GM18909 (cell line): ENCODE measurements around the gene SNAPC4.
"Not testable (repeated sequence)": the region's sequence is repeated elsewhere in the genome, so short reads cannot be mapped to it uniquely, and the experiment has no call there.

Experiments used
- ATAC-seq: cut with Tn5 transposase; IDR thresholded peaks from one replicate; pipeline ENCODE4 v1.9.1; 2021; ENCODE audit warnings: mild to moderate bottlenecking; ENCODE audit not compliant: unreplicated experiment, poor library complexity

SNAPC4 gene

GRCh38 chr9:136412962-136413361, 13.0 kb upstream of the SNAPC4 start:
- ATAC-seq = no peak

DNA sequence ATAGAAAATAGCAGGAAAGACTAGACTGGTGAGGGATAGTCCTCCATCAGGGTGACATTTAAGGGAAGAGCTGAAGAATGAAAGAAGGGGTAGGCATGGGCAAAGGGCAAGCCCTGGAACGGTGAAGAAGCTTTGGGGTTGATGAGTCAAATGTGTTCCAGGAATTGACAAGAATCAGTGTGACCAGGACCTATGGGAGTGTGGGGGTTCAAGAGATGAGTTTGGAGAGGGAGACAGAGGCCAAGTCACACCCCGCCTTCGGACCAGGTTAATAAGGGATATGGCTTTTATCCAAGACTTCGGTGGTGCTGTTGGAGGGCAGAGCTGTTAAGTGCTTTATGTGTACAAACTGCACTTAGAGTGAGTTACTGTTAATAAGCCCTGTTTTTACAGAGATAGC, 11.4 kb upstream of the SNAPC4 start:
- ATAC-seq = no peak

- peak; percentile 79 for ATAC-seq
Observed at GRCh38 chr9:136410500-136411287, 10.7 kb upstream of the SNAPC4 start, which contains the start of the genes ENTR1 and PMPCA. Gene ENTR1, minus strand, starts transcription at chr9:136410614. Its CDS starts 217 bp downstream, at chr9:136410397. Gene PMPCA, plus strand, starts transcription at chr9:136410658. Its CDS starts 11 bp downstream, at chr9:136410669.

DNA sequence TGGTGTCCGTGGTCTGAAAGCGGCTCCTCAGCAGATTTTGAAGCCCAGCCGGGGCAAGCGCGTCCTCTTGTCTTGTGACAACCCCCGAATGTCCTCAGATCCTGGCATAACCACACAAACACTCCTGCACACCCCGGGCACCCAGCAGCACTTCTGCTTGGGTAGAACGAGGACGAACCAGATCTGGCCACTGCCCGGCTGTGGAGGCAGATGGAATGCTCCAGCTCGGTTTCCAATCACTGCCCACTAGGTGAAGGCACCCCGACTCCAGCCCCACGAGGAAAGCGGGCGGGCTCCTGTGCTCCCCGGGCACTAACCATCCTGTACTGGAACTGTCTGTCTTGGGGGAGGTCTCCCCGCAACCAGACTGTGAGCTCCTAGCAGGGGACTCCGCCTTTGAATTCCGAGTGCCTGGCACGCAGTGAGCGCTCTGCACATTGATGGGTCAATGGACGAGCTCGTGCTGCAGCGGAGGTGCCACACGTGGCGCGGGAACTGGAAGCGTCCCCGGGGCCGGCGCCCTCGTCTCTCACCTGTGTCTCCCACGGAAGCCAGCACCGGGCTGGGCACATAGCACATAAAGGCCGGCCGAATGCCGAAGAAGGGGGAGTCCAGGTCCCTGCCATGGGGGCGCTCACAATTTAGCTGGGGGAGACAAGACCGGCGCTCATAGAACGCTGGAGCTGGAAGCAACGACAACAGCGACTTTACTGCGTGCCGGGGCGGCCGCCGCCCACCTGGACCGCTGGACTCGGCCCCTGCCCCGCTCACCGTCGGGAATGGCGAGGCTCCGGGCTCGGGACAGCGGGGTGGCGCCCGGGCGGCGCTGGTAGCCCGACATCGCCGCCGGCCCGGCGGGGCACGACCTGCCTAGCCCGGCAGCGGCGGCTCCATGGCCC, 9.8 kb upstream of the SNAPC4 start:
- peak; percentile 25 for ATAC-seq

- no peak for ATAC-seq
Observed at GRCh38 chr9:136407911-136408310, 7.9 kb upstream of the SNAPC4 start.

DNA sequence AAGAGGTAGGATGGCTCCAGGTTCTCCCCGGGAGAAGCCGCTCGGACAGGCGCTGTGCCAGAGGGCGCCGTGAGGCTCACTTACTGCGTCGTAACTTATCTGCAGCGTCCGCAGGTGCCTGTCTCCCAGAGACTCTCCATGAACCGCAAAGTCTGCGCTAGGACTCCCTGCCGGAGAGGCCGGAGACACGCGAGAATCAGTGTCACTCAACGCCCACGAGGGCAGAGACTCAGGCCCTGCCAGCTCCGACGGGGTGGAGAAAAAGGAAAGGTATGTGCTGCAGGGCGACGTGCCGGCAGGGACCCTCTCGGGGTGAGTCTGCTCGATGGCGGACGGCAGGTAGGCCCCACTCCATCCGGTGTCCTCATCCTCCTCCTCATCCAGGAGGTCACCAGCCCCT, 7.1 kb upstream of the SNAPC4 start:
- ATAC-seq = not testable (repeated sequence)

GRCh38 chr9:136405904-136406303, 5.9 kb upstream of the SNAPC4 start:
- ATAC-seq = not testable (repeated sequence)

DNA sequence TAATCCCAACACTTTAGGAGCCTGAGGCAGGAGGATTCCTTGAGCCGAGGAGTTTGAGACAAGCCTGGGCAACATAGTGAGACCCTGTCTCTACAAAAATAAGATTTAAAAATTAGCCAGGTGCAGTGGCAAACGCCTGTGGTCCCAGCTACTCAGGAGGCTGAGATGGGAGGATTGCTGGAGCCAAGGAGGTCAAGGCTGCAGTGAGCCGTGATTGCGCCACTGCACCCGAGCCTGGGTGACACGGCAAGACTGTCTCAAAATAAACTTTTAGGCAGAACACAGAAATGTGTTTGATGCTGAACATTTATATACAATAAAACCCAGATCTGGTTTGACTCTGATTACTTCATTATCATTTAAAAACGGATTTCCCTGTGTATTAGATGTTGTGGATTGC, 5.5 kb upstream of the SNAPC4 start:
- ATAC-seq = no peak

DNA sequence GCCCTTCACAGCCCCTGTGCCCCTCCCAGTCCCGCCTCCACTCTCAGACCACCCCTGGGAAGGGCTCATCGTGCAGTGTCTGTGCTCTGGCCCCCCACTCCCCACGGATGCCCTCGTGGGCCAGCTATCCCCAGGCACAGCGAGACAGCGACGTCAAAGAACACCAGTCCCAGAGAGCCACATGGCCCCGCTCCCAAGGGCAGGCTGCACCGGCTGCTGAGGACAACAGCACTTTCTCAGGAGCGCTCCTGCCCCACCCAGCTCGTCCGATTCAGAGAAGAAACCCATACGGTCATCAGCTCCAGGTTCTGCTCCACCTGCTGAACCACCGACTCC, 4.8 kb upstream of the SNAPC4 start:
- ATAC-seq = no peak

GRCh38 chr9:136403915-136404800, 4.2 kb upstream of the SNAPC4 start:
- ATAC-seq = no peak

- no peak for ATAC-seq
Observed at GRCh38 chr9:136403538-136403914, 3.6 kb upstream of the SNAPC4 start.

- no peak for ATAC-seq
Observed at GRCh38 chr9:136402067-136402466, 2.1 kb upstream of the SNAPC4 start.

GRCh38 chr9:136401173-136401922, 1.4 kb upstream of the SNAPC4 start:
- ATAC-seq = no peak

- ATAC-seq = peak; percentile 30
Observed at GRCh38 chr9:136399176-136400037, 563 bp downstream of the SNAPC4 start.

DNA sequence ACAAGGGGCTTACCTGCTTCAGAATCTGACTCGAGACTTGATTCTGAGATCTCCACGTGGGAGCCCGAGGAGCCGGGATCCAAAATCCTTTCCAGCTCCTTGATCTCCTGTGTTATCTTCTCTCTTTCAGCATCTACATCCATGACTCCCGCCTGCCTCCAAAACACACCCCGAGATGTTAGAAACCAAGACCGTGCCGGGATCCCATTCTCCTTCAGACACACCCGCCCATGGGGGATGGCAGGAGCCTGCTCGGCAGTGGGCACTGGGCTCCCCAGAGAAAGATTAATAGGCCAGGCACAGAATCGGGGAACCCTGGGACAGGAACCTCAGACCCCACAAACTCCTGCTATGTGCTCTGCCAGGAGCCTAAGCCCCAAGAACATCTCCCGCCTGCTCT, 1.7 kb downstream of the SNAPC4 start:
- no peak for ATAC-seq

- ATAC-seq = no peak
Observed at GRCh38 chr9:136397643-136398042, 2.3 kb downstream of the SNAPC4 start.

DNA sequence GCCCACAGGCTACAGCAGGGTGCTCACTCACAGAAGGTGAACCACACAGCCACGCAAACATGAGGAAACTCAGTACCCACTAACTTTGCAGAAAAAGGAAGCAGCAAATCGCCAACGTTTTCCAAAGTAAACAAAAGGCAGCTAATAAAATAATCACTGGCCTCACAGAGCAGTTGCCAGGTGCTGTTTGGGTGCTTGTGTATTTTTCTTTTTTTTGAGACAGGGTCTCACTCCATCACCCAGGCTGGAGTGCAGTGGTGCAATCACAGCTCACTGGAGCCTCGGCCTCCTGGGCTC, 3.8 kb downstream of the SNAPC4 start:
- ATAC-seq = no peak

- no peak for ATAC-seq
Observed at GRCh38 chr9:136395345-136396218, 4.4 kb downstream of the SNAPC4 start.
